ENCODE data around the gene HYAL3. TPM values are rescaled to one million over a fixed set of nuclear protein-coding genes. Genes with fewer than 3 reads are reported as not detected.
A peak's percentile ranks its signal among the peaks of the same experiment; 100 is the strongest.

HYAL3 gene
- total RNA-seq, 1 experiment from 2014 or later, result 10.3 TPM

DNA sequence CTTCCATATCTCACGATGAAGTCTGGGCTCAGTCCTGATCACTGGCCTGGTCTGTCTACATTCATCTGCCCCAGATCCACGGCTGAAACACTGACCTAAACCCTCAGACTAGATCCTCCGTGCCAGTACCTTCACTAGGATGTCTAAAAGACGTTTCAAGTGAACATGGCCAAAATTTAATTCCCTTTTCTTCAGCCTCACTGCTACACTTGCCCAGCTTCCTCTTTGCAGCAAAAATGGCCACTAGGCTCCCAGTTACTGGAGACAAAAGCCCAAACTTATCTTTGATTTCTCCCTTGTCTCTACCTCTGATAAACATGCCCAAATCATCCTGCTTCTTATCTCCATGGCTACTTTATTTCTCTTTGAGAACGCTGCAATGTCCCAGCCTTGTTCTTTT, 39.8 kb upstream of the HYAL3 start:
- Histone ChIP-seq H3K27ac (ENCODE audit: low read depth, low read length) (peak overlapping the region; percentile 82), H3K9me2 (ENCODE audit: insufficient read depth) (no peaks in the 10 kb centered on the region), H3K9ac (ENCODE audit: low read length) (peak overlapping the region; percentile 98), H3K9me3 (ENCODE audit: control insufficient read depth in 1 of 2, insufficient read depth in 1 of 2, low read depth in 1 of 2, low read length in 2 of 2) (no peaks in the 10 kb centered on the region), H3K4me1 (ENCODE audit: control insufficient read depth in 1 of 2, insufficient read depth in 2 of 2, low read length in 2 of 2) (peaks cover 29 to 65% of the 10 kb centered on the region in 2 experiments), H3K4me2 (ENCODE audit: low read length) (peak overlapping the region; percentile 95), H3K79me2 (ENCODE audit: insufficient read depth, low read length) (peaks cover 53% of the 10 kb centered on the region), H3K4me3 (replicated peaks in 1 of 2; ENCODE audit: low read depth in 1 of 2, low read length in 2 of 2) (peak overlapping the region; percentile 62 to 89; a peak in 3 of 4 replicates), H4K20me1 (ENCODE audit: insufficient read depth) (no peaks in the 10 kb centered on the region; the same call in 1 of the 2 replicates), H3K36me3 (ENCODE audit: control insufficient read depth in 1 of 2, insufficient read depth in 2 of 2, low read length in 2 of 2) (peaks cover 0 to 12% of the 10 kb centered on the region in 2 experiments; a peak in 2 of 4 replicates), H2AFZ (ENCODE audit: low read depth, low read length, poor library complexity, severe bottlenecking) (no peak overlapping the region), H3K27me3 (ENCODE audit: insufficient read depth, low read length) (no peaks in the 10 kb centered on the region)
- RAD21 ChIA-PET (ENCODE audit: low non-redundant PET in 1 of 2, low total read pairs in 2 of 2, uncharacterized antibody in 2 of 2, unreplicated experiment in 2 of 2), result no interaction called here
- intact Hi-C loops (cut with micrococcal nuclease), result no loop called here
- POLR2A ChIA-PET, result interaction anchor here (0.8 kb wide), 1 partner anchor 12 kb away, joined by 3 read pairs; the partner anchor contains the start of genes CYB561D2 and NPRL2
- DNase-seq (ENCODE audit: low read depth, low spot score), result no peak
- TF ChIP-seq ELF1 (IDR thresholded peaks at IDR 0.05; ENCODE audit: borderline replicate concordance, low read depth), result no peak
- no peak for TF ChIP-seq POLR2AphosphoS5 (IDR thresholded peaks at IDR 0.05; ENCODE audit: low read depth, low read length)
- no peak for TF ChIP-seq EZH2 (IDR thresholded peaks at IDR 0.05)
- TF ChIP-seq RAD21 (IDR thresholded peaks at IDR 0.05; ENCODE audit: low read depth), result no peak
- no peak for TF ChIP-seq FOSL1 (IDR thresholded peaks at IDR 0.05; ENCODE audit: low read depth)
- BruUV-seq (replicated peaks), result no TSS peak
- CTCF ChIA-PET, result interaction anchor here (2.6 kb wide), 2 partner anchors 9 to 17 kb away, joined by 11 to 24 read pairs; no protein-coding TSS in a partner anchor
- no peak for ATAC-seq

DNA sequence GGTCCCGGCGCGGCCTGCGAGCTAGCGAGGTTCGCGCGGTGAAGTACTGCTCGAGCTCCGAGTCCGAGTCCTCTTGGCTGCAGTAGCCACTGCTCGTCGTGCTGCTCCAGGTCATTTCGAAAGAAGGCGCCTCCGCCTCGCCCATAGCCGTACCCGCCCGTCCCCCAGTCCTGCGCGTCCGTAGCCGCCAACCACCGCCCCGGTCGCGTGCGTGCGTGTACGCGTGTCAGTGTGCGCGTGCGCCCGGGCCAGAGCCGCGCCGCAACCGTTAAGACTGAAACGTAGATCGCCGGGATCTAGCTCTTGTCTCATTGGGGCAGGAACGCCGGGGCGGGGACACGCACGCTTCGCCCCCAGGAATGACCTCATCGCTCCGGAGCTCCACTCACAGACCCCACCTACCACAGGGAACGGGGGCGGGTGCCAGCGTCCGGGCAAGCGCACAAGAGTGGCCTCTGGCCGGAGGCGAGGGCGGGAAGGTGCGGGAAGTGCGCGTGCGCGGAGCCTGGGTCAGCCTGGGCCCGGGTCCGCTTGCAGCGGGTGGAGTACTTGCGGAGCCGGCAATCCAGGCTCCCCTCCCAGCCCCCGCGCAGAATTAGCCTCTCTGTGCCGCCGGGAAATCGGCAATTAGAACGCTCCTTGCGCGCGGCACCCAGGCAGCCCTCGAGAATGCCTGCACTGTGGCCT, 38.1 kb upstream of the HYAL3 start:
- ATAC-seq (peak; percentile 86), DNase-seq (ENCODE audit: low read depth, low spot score) (peak; percentile 97)
- RAD21 ChIA-PET (ENCODE audit: low non-redundant PET in 1 of 2, low total read pairs in 2 of 2, uncharacterized antibody in 2 of 2, unreplicated experiment in 2 of 2), result interaction anchor here (0.9 to 1.6 kb wide), 4 partner anchors 9 to 277 kb away, joined by 3 to 5 read pairs (median 4); partner anchors contain the start of genes HYAL3 (in 1 of the 2), NAA80 (in 1 of the 2) and TUSC2 (in 1 of the 2)
- CTCF ChIA-PET, result interaction anchor here (0.9 to 2.6 kb wide), 13 partner anchors 9 to 274 kb away, joined by 3 to 24 read pairs (median 7); partner anchors contain the start of genes CISH, CYB561D2, GNAI2 and NPRL2
- no peak overlapping the region for H2AFZ ChIP-seq (ENCODE audit: low read depth, low read length, poor library complexity, severe bottlenecking)
- no peaks in the 10 kb centered on the region; the same call in 1 of the 2 replicates for H4K20me1 ChIP-seq (ENCODE audit: insufficient read depth)
- peak; percentile 92 for TF ChIP-seq POLR2AphosphoS5 (IDR thresholded peaks at IDR 0.05; ENCODE audit: low read depth, low read length)
- TF ChIP-seq, protein P1, sequence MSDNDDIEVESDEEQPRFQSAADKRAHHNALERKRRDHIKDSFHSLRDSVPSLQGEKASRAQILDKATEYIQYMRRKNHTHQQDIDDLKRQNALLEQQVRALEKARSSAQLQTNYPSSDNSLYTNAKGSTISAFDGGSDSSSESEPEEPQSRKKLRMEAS (IDR thresholded peaks at IDR 0.05), result no peak
- TF ChIP-seq SIN3A (IDR thresholded peaks at IDR 0.05; ENCODE audit: low read depth), result no peak
- TF ChIP-seq TCF7L2 (IDR thresholded peaks at IDR 0.05; ENCODE audit: borderline replicate concordance, extremely low read depth, insufficient read depth, insufficient read length), result peak; percentile 28
- no peak for TF ChIP-seq CEBPB (IDR thresholded peaks at IDR 0.05; ENCODE audit: low read depth)
- TF ChIP-seq, protein P2, sequence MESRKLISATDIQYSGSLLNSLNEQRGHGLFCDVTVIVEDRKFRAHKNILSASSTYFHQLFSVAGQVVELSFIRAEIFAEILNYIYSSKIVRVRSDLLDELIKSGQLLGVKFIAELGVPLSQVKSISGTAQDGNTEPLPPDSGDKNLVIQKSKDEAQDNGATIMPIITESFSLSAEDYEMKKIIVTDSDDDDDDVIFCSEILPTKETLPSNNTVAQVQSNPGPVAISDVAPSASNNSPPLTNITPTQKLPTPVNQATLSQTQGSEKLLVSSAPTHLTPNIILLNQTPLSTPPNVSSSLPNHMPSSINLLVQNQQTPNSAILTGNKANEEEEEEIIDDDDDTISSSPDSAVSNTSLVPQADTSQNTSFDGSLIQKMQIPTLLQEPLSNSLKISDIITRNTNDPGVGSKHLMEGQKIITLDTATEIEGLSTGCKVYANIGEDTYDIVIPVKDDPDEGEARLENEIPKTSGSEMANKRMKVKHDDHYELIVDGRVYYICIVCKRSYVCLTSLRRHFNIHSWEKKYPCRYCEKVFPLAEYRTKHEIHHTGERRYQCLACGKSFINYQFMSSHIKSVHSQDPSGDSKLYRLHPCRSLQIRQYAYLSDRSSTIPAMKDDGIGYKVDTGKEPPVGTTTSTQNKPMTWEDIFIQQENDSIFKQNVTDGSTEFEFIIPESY (IDR thresholded peaks at IDR 0.05; ENCODE audit: extremely low read depth, insufficient replicate concordance, low read length), result no peak
- no peak for TF ChIP-seq RAD21 (IDR thresholded peaks at IDR 0.05; ENCODE audit: low read depth)
- no peak for TF ChIP-seq JUND (IDR thresholded peaks at IDR 0.05)
- no peak for TF ChIP-seq FOSL1 (IDR thresholded peaks at IDR 0.05; ENCODE audit: low read depth)
- no peak for TF ChIP-seq ZFX (IDR thresholded peaks at IDR 0.05)
- H3K27me3 ChIP-seq (ENCODE audit: insufficient read depth, low read length), result no peaks in the 10 kb centered on the region
- H3K9ac ChIP-seq (ENCODE audit: low read length), result peak overlapping the region; percentile 98
- H3K36me3 ChIP-seq (ENCODE audit: control insufficient read depth in 1 of 2, insufficient read depth in 2 of 2, low read length in 2 of 2), result peaks cover 2 to 16% of the 10 kb centered on the region in 2 experiments; a peak in 2 of 4 replicates
- POLR2A ChIA-PET, result interaction anchor here (0.6 to 3.1 kb wide), 13 partner anchors 8 to 275 kb away, joined by 3 to 25 read pairs (median 4); partner anchors contain the start of genes CISH, CYB561D2, GNAI2 and HYAL2
- intact Hi-C loops (cut with micrococcal nuclease), result no loop called here
- H3K4me1 ChIP-seq (ENCODE audit: control insufficient read depth in 1 of 2, insufficient read depth in 2 of 2, low read length in 2 of 2), result peaks cover 29 to 69% of the 10 kb centered on the region in 2 experiments
- H3K4me3 ChIP-seq (replicated peaks in 1 of 2; ENCODE audit: low read depth in 1 of 2, low read length in 2 of 2), result peak overlapping the region; percentile 72 to 89
- no peaks in the 10 kb centered on the region for H3K9me2 ChIP-seq (ENCODE audit: insufficient read depth)
- BruUV-seq (replicated peaks), result no TSS peak
- H3K9me3 ChIP-seq (ENCODE audit: control insufficient read depth in 1 of 2, insufficient read depth in 1 of 2, low read depth in 1 of 2, low read length in 2 of 2), result no peaks in the 10 kb centered on the region
- H3K27ac ChIP-seq (ENCODE audit: low read depth, low read length), result peak overlapping the region; percentile 82
- H3K79me2 ChIP-seq (ENCODE audit: insufficient read depth, low read length), result peaks cover 70% of the 10 kb centered on the region
- H3K4me2 ChIP-seq (ENCODE audit: low read length), result peak overlapping the region; percentile 95

Measured in HCT116 (cell line).